Measurements from ENCODE around the gene COL7A1. TPM values are rescaled to one million over a fixed set of nuclear protein-coding genes. Genes with fewer than 3 reads are reported as not detected.
A peak's percentile ranks its signal among the peaks of the same experiment; 100 is the strongest.

The COL7A1 gene
- total RNA-seq, 1 experiment from 2014 or later, result 22.9 TPM

DNA sequence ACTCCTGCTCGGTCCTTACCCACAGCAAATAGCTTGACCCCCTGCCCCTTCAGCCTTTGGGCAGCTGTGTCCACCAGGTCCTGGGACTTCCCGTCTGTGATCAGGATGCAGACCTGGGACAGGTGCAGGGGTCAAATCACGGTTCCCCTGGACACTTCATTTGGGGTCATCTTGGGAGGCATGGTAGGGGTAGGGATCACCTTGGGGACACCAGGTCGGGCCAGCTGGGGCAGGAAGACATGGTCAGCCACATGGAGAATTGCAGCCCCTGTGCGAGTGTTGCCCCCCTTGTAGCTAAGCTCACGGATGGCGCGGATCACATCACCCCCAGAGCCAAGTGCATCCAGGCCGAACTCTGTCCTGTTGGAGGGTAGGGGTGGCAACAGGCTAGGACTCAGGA, 1.8 kb downstream of the COL7A1 start:
- Histone ChIP-seq H4K5ac (ENCODE audit: insufficient read length, low read depth, low read length) (no peak overlapping the region), H3K9ac (ENCODE audit: extremely low read depth, insufficient read length, low read length) (no peak overlapping the region), H2BK5ac (ENCODE audit: insufficient read length, low read length) (no peak overlapping the region), H3K79me1 (ENCODE audit: insufficient read depth, low read depth, low read length, poor library complexity, severe bottlenecking) (no peaks in the 10 kb centered on the region), H2BK15ac (ENCODE audit: low read depth, low read length) (no peak overlapping the region), H2BK20ac (ENCODE audit: low read depth, low read length, poor library complexity, severe bottlenecking) (no peak overlapping the region), H3K18ac (ENCODE audit: insufficient read length, low read depth, low read length) (no peak overlapping the region), H3K23me2 (ENCODE audit: insufficient read length, low read depth, low read length, poor library complexity, severe bottlenecking) (no peaks in the 10 kb centered on the region), H3K9me3 (ENCODE audit: control insufficient read depth, low read depth, low read length) (no peaks in the 10 kb centered on the region), H3K79me2 (ENCODE audit: insufficient read depth, low read length) (no peaks in the 10 kb centered on the region), H2AFZ (ENCODE audit: low read length) (no peak overlapping the region), H3K4me1 (ENCODE audit: insufficient read depth, low read length) (no peaks in the 10 kb centered on the region), H3K27me3 (ENCODE audit: insufficient read depth, low read length) (no peaks in the 10 kb centered on the region), H3K27ac (ENCODE audit: insufficient read length, low read depth, low read length) (no peak overlapping the region), H2BK120ac (ENCODE audit: low read depth, low read length, poor library complexity, severe bottlenecking) (no peak overlapping the region), H3K56ac (ENCODE audit: insufficient read length, low read depth, low read length) (no peak overlapping the region), H3T11ph (ENCODE audit: low read length) (no peak overlapping the region), H3K14ac (ENCODE audit: insufficient read depth, low read length) (no peak overlapping the region), H2AK5ac (ENCODE audit: insufficient read length, low read length) (no peak overlapping the region), H3K23ac (ENCODE audit: insufficient read length, low read depth, low read length) (no peak overlapping the region), H2BK12ac (ENCODE audit: insufficient read length, low read depth, low read length) (no peak overlapping the region), H3K4ac (ENCODE audit: low read depth, low read length) (no peak overlapping the region), H4K91ac (ENCODE audit: insufficient read length, low read depth, low read length) (no peak overlapping the region), H4K20me1 (ENCODE audit: control insufficient read depth, insufficient read depth, insufficient read length) (no peaks in the 10 kb centered on the region), H4K8ac (replicated peaks; ENCODE audit: insufficient read length, low read depth, low read length) (no peak overlapping the region), H3K4me2 (ENCODE audit: insufficient read depth, insufficient read length, low read length) (no peak overlapping the region)
- Mint-ChIP-seq H3K4me3 (no peak overlapping the region), H3K27me3 (ENCODE audit: low read depth) (peaks cover 4% of the 10 kb centered on the region; the same call in 1 of the 2 replicates), H3K36me3 (ENCODE audit: insufficient read depth in 1 of 3, low read depth in 3 of 3) (peaks cover 0 to 21% (median 6%) of the 10 kb centered on the region in 3 experiments; a peak in 5 of 7 replicates), H3K27ac (0 out of 7 replicates have a peak overlapping the region, but pooled peaks of 1 of the 3 experiments have one; percentile 28), H3K9me3 (no peaks in the 10 kb centered on the region), H3K4me1 (peaks cover 19 to 26% of the 10 kb centered on the region in 2 experiments)
- TF ChIP-seq, protein P1, sequence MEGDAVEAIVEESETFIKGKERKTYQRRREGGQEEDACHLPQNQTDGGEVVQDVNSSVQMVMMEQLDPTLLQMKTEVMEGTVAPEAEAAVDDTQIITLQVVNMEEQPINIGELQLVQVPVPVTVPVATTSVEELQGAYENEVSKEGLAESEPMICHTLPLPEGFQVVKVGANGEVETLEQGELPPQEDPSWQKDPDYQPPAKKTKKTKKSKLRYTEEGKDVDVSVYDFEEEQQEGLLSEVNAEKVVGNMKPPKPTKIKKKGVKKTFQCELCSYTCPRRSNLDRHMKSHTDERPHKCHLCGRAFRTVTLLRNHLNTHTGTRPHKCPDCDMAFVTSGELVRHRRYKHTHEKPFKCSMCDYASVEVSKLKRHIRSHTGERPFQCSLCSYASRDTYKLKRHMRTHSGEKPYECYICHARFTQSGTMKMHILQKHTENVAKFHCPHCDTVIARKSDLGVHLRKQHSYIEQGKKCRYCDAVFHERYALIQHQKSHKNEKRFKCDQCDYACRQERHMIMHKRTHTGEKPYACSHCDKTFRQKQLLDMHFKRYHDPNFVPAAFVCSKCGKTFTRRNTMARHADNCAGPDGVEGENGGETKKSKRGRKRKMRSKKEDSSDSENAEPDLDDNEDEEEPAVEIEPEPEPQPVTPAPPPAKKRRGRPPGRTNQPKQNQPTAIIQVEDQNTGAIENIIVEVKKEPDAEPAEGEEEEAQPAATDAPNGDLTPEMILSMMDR (conservative IDR thresholded peaks at IDR 0.05), result no peak
- WGBS (ENCODE audit: extremely low coverage, insufficient read length, low lambda C conversion rate), result no CpG with 5 or more reads among the region's 9 CpGs
- DNase-seq, result no peak

Measured in H9 (cell line).